ENCODE results near the gene DCXR. TPM values are rescaled to one million over a fixed set of nuclear protein-coding genes. Genes with fewer than 3 reads are reported as not detected.
A peak's percentile ranks its signal among the peaks of the same experiment; 100 is the strongest.

Gene DCXR
- total and polyA plus RNA-seq, 2 of the 13 experiments (the other 11 are each of a cell fraction or from before 2014, with no cell fraction given), result 287 to 311 TPM

DNA sequence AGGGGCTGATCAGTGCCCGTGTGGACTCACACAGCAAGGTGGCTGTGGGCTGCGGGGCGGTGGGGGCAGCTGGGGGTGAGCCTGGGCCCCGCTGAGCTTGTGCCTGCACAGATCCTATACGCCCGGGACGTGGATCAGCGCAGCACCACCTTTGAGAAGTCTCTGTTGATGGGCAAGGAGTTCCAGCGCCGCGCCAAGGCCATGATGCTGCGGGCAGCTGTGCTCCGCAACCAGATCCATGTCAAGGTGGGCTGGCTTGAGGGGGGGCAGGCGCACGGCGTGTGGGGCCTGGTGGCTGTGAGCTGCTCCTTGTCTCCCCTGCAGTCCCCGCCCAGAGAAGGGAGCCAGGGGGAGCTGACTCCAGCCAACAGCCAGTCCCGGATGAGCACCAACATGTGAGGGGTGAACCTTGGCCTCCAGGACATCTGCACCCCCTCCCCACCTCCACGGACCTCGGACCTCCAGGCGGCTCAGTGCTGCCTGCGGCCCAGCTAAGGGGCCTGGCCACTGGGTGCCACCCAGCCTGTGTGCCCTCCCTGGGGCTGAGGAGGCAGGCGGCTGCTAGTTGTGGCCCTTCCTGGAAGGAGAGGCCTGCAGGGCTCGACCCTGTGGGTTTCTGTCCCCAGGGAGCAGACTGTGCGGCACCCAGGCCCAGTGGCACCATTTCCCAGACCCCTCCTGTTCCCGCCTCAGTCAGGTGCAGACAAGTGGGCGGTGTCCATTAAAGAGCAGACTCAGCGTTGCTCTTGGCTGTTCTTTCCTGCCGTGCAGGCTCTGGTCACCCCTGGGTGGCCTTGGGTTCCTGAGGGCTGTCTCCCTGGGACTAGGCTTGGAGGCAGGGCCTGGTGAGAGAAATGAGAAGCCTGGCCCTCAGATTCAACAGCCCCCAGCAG, 19.5 kb upstream of the DCXR start (continued):
- TF ChIP-seq, protein P1, sequence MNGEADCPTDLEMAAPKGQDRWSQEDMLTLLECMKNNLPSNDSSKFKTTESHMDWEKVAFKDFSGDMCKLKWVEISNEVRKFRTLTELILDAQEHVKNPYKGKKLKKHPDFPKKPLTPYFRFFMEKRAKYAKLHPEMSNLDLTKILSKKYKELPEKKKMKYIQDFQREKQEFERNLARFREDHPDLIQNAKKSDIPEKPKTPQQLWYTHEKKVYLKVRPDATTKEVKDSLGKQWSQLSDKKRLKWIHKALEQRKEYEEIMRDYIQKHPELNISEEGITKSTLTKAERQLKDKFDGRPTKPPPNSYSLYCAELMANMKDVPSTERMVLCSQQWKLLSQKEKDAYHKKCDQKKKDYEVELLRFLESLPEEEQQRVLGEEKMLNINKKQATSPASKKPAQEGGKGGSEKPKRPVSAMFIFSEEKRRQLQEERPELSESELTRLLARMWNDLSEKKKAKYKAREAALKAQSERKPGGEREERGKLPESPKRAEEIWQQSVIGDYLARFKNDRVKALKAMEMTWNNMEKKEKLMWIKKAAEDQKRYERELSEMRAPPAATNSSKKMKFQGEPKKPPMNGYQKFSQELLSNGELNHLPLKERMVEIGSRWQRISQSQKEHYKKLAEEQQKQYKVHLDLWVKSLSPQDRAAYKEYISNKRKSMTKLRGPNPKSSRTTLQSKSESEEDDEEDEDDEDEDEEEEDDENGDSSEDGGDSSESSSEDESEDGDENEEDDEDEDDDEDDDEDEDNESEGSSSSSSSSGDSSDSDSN (CRISPR knock-in tag; IDR thresholded peaks at IDR 0.05), result peak; percentile 96
- TF ChIP-seq, protein P2, sequence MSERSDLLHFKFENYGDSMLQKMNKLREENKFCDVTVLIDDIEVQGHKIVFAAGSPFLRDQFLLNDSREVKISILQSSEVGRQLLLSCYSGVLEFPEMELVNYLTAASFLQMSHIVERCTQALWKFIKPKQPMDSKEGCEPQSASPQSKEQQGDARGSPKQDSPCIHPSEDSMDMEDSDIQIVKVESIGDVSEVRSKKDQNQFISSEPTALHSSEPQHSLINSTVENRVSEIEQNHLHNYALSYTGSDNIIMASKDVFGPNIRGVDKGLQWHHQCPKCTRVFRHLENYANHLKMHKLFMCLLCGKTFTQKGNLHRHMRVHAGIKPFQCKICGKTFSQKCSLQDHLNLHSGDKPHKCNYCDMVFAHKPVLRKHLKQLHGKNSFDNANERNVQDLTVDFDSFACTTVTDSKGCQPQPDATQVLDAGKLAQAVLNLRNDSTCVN (CRISPR knock-in tag; IDR thresholded peaks at IDR 0.05; ENCODE audit: borderline replicate concordance), result no peak
- TF ChIP-seq, protein P3, sequence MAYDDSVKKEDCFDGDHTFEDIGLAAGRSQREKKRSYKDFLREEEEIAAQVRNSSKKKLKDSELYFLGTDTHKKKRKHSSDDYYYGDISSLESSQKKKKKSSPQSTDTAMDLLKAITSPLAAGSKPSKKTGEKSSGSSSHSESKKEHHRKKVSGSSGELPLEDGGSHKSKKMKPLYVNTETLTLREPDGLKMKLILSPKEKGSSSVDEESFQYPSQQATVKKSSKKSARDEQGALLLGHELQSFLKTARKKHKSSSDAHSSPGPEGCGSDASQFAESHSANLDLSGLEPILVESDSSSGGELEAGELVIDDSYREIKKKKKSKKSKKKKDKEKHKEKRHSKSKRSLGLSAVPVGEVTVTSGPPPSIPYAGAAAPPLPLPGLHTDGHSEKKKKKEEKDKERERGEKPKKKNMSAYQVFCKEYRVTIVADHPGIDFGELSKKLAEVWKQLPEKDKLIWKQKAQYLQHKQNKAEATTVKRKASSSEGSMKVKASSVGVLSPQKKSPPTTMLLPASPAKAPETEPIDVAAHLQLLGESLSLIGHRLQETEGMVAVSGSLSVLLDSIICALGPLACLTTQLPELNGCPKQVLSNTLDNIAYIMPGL (CRISPR knock-in tag; IDR thresholded peaks at IDR 0.05; ENCODE audit: borderline replicate concordance in 1 of 2, low read depth in 1 of 2), result peak; percentile 55 to 62; a peak in 3 of 4 replicates
- TF ChIP-seq, protein P4, sequence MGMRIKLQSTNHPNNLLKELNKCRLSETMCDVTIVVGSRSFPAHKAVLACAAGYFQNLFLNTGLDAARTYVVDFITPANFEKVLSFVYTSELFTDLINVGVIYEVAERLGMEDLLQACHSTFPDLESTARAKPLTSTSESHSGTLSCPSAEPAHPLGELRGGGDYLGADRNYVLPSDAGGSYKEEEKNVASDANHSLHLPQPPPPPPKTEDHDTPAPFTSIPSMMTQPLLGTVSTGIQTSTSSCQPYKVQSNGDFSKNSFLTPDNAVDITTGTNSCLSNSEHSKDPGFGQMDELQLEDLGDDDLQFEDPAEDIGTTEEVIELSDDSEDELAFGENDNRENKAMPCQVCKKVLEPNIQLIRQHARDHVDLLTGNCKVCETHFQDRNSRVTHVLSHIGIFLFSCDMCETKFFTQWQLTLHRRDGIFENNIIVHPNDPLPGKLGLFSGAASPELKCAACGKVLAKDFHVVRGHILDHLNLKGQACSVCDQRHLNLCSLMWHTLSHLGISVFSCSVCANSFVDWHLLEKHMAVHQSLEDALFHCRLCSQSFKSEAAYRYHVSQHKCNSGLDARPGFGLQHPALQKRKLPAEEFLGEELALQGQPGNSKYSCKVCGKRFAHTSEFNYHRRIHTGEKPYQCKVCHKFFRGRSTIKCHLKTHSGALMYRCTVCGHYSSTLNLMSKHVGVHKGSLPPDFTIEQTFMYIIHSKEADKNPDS (CRISPR knock-in tag; IDR thresholded peaks at IDR 0.05), result 0 out of 2 replicates have a peak, but pooled peaks have one; percentile 33
- TF ChIP-seq CHD4 (IDR thresholded peaks at IDR 0.05; ENCODE audit: borderline replicate concordance, low read length) (no peak), MAFF (IDR thresholded peaks at IDR 0.05; ENCODE audit: low read depth, low read length) (peak; percentile 55), SOX13 (IDR thresholded peaks at IDR 0.05) (no peak), SOX13 (CRISPR knock-in tag; conservative IDR thresholded peaks at IDR 0.05 in 1 of 2, IDR thresholded peaks at IDR 0.05 in 1 of 2) (0 out of 4 replicates have a peak, but pooled peaks of 1 of the 2 experiments have one; percentile 6), KAT7 (CRISPR knock-in tag; IDR thresholded peaks at IDR 0.05; ENCODE audit: borderline replicate concordance) (peak; percentile 71), KLF13 (CRISPR knock-in tag; IDR thresholded peaks at IDR 0.05) (no peak)
- TF ChIP-seq, protein P5, sequence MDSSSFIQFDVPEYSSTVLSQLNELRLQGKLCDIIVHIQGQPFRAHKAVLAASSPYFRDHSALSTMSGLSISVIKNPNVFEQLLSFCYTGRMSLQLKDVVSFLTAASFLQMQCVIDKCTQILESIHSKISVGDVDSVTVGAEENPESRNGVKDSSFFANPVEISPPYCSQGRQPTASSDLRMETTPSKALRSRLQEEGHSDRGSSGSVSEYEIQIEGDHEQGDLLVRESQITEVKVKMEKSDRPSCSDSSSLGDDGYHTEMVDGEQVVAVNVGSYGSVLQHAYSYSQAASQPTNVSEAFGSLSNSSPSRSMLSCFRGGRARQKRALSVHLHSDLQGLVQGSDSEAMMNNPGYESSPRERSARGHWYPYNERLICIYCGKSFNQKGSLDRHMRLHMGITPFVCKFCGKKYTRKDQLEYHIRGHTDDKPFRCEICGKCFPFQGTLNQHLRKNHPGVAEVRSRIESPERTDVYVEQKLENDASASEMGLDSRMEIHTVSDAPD (CRISPR knock-in tag; IDR thresholded peaks at IDR 0.05), result 0 out of 2 replicates have a peak, but pooled peaks have one; percentile 7
- TF ChIP-seq, protein P6, sequence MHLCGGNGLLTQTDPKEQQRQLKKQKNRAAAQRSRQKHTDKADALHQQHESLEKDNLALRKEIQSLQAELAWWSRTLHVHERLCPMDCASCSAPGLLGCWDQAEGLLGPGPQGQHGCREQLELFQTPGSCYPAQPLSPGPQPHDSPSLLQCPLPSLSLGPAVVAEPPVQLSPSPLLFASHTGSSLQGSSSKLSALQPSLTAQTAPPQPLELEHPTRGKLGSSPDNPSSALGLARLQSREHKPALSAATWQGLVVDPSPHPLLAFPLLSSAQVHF (CRISPR knock-in tag; IDR thresholded peaks at IDR 0.05), result no peak
- TF ChIP-seq, protein P7, sequence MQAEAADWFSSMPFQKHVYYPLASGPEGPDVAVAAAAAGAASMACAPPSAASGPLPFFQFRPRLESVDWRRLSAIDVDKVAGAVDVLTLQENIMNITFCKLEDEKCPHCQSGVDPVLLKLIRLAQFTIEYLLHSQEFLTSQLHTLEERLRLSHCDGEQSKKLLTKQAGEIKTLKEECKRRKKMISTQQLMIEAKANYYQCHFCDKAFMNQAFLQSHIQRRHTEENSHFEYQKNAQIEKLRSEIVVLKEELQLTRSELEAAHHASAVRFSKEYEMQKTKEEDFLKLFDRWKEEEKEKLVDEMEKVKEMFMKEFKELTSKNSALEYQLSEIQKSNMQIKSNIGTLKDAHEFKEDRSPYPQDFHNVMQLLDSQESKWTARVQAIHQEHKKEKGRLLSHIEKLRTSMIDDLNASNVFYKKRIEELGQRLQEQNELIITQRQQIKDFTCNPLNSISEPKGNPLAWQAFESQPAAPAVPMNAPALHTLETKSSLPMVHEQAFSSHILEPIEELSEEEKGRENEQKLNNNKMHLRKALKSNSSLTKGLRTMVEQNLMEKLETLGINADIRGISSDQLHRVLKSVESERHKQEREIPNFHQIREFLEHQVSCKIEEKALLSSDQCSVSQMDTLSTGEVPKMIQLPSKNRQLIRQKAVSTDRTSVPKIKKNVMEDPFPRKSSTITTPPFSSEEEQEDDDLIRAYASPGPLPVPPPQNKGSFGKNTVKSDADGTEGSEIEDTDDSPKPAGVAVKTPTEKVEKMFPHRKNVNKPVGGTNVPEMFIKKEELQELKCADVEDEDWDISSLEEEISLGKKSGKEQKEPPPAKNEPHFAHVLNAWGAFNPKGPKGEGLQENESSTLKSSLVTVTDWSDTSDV (CRISPR knock-in tag; IDR thresholded peaks at IDR 0.05), result peak; percentile 57; the same call in 1 of the 2 replicates
